A673 (cell line): ENCODE results near the gene NUCKS1. TPM values are rescaled to one million over a fixed set of nuclear protein-coding genes. Genes with fewer than 3 reads are reported as not detected.
"Not testable (repeated sequence)": the region's sequence is repeated elsewhere in the genome, so short reads cannot be mapped to it uniquely, and the experiment has no call there.

Experiments used
- BruUV-seq: library from RNA; stranded (reverse); fragments of 400-500 nt; replicated peaks from 2 replicates; lab custom pipeline; 2021; lab: Mats Ljungman, UMichigan
- CTCF ChIA-PET: fragments of 300-600 bp; sonication (Branson Sonifier 250); formaldehyde crosslinking; loops from one replicate; lab custom pipeline; 2022; ENCODE audit warnings: antibody characterized with exemption; lab: Charles Lee
- POLR2A ChIA-PET: fragments of 300-600 bp; sonication (Branson Sonifier 250); formaldehyde crosslinking; loops from one replicate; lab custom pipeline; 2022; ENCODE audit warnings: antibody characterized with exemption; ENCODE audit not compliant: low non-redundant PET; lab: Charles Lee
- DNase-seq: peaks from one replicate; pipeline ENCODE4 v3.0.0-alpha.2; 2015; ENCODE audit warnings: low spot score
- H3K27ac ChIP-seq: fragments of 200-600 bp; sonication (generic); 2 replicates; pipeline ENCODE4 v1.5.1; 2016; ENCODE audit warnings: mixed run types, low read depth, mild to moderate bottlenecking, mixed read lengths, antibody characterized with exemption, low read length; ENCODE audit not compliant: poor library complexity, severe bottlenecking
- H3K27me3 ChIP-seq: fragments of 200-600 bp; sonication (generic); replicated peaks from 2 replicates; pipeline ENCODE4 v1.6.1; 2017; ENCODE audit warnings: mixed run types, low read depth, mild to moderate bottlenecking, mixed read lengths, antibody characterized with exemption, low read length; ENCODE audit not compliant: insufficient read depth, poor library complexity
- H3K36me3 ChIP-seq: fragments of 200-600 bp; sonication (generic); 2 replicates; pipeline ENCODE4 v1.6.1; 2016; ENCODE audit warnings: mixed run types, mild to moderate bottlenecking, mixed read lengths, antibody characterized with exemption, low read length; ENCODE audit not compliant: insufficient read depth, poor library complexity, severe bottlenecking
- H3K4me1 ChIP-seq: fragments of 200-600 bp; sonication (generic); 2 replicates; pipeline ENCODE4 v1.6.1; 2017; ENCODE audit warnings: mixed run types, mild to moderate bottlenecking, mixed read lengths, antibody characterized with exemption, low read length; ENCODE audit not compliant: insufficient read depth, poor library complexity, severe bottlenecking
- H3K4me3 ChIP-seq: fragments of 200-600 bp; sonication (generic); 2 replicates; pipeline ENCODE4 v1.5.1; 2016; ENCODE audit warnings: low read depth, mixed run types, mild to moderate bottlenecking, mixed read lengths, low read length; ENCODE audit not compliant: poor library complexity, severe bottlenecking
- H3K9me3 ChIP-seq: fragments of 200-600 bp; sonication (generic); 2 replicates; pipeline ENCODE4 v1.6.1; 2016; ENCODE audit warnings: mixed run types, low read depth, mild to moderate bottlenecking, mixed read lengths, antibody characterized with exemption, low read length; ENCODE audit not compliant: poor library complexity, severe bottlenecking
- EZH2 ChIP-seq: fragments of 200-600 bp; sonication (generic); IDR thresholded peaks from 2 replicates; pipeline ENCODE4 v1.6.1; 2017; ENCODE audit warnings: borderline replicate concordance, low read depth, mild to moderate bottlenecking, mixed read lengths, antibody characterized with exemption, low read length; ENCODE audit not compliant: poor library complexity, severe bottlenecking
- intact Hi-C: fragments of 100-400 bp; cut with micrococcal nuclease; formaldehyde crosslinking; loops from one replicate; pipeline ENCODE4 v1.10.0; 2022; ENCODE audit not compliant: unreplicated experiment
- total RNA-seq: library from RNA; stranded (reverse); gene quantifications from 2 replicates; pipeline ENCODE4 v1.2.3, GENCODE V29; 2021
- TF ChIP-seq, protein P1 (sequence below): fragments of 300-800, 200-600 bp; sonication (generic); conservative IDR thresholded peaks from 2 replicates; pipeline ENCODE4 v1.5.1; 2017; ENCODE audit warnings: low read depth, mild to moderate bottlenecking, antibody characterized with exemption, low read length, moderate library complexity, mixed read lengths

NUCKS1 gene
- total RNA-seq, 1 experiment from 2014 or later: 437 TPM

DNA sequence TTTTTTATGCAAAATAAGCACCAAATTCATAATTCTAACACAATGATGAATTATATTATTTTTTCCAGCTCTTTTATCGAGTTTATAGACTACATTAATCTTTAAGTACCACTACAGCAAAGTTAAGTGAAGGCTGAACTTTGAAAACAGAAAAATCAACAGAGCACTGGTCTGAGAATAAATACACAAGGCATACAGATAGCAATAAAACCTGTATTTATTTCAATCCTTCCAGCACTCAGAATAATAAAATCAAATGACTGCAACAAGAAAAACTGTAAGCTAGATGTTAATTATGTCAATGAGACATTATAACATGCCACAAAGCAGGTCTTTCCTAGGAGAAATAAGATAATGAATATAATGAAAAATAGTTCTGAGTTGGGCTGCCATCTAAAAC lies 24.5 kb downstream of the NUCKS1 start:
- BruUV-seq: no TSS peak
- Histone ChIP-seq H3K9me3 (no peaks in the 10 kb centered on the region), H3K4me1 (no peaks in the 10 kb centered on the region), H3K27me3 (no peaks in the 10 kb centered on the region), H3K27ac (no peak overlapping the region), H3K4me3 (no peak overlapping the region), H3K36me3 (peaks cover 94% of the 10 kb centered on the region)
- no peak for DNase-seq
- intact Hi-C loops: no loop called here
- ChIA-PET POLR2A (no interaction called here), CTCF (no interaction called here)
- TF ChIP-seq EZH2: no peak

DNA sequence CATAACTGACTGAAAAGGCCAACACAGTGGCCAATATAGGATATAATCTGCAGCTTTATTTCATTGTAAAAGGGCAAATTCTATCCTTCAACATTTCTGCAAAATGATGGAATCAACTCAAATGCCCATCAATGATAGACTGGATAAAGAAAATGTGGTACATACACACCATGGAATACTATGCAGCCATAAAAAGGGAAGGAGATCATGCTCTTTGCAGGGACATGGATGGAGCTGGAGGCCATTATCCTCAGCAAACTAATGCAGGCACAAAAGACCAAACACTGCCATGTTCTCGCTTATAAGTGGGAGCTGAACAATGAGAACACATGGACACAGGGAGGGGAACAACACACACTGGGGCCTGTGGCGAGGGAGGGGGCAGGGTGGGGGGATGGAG lies 29.2 kb downstream of the NUCKS1 start:
- CTCF ChIA-PET, H3K9me3 ChIP-seq, H3K27ac ChIP-seq, H3K27me3 ChIP-seq, H3K4me3 ChIP-seq, H3K4me1 ChIP-seq, DNase-seq, BruUV-seq, intact Hi-C loops, POLR2A ChIA-PET: not testable (repeated sequence)
- H3K36me3 ChIP-seq: peaks cover 97% of the 10 kb centered on the region

GRCh38 chr1:205719762-205720161 lies 30.2 kb downstream of the NUCKS1 start:
- no peak for TF ChIP-seq EZH2
- TF ChIP-seq, protein P1, sequence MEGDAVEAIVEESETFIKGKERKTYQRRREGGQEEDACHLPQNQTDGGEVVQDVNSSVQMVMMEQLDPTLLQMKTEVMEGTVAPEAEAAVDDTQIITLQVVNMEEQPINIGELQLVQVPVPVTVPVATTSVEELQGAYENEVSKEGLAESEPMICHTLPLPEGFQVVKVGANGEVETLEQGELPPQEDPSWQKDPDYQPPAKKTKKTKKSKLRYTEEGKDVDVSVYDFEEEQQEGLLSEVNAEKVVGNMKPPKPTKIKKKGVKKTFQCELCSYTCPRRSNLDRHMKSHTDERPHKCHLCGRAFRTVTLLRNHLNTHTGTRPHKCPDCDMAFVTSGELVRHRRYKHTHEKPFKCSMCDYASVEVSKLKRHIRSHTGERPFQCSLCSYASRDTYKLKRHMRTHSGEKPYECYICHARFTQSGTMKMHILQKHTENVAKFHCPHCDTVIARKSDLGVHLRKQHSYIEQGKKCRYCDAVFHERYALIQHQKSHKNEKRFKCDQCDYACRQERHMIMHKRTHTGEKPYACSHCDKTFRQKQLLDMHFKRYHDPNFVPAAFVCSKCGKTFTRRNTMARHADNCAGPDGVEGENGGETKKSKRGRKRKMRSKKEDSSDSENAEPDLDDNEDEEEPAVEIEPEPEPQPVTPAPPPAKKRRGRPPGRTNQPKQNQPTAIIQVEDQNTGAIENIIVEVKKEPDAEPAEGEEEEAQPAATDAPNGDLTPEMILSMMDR: no peak
- BruUV-seq: no TSS peak
- CTCF ChIA-PET: no interaction called here
- POLR2A ChIA-PET: no interaction called here
- H3K36me3 ChIP-seq: peaks cover 97% of the 10 kb centered on the region
- H3K27me3 ChIP-seq: no peaks in the 10 kb centered on the region
- intact Hi-C loops: no loop called here
- H3K4me3 ChIP-seq: no peak overlapping the region
- H3K27ac ChIP-seq: no peak overlapping the region
- no peak for DNase-seq
- no peaks in the 10 kb centered on the region for H3K4me1 ChIP-seq
- no peaks in the 10 kb centered on the region for H3K9me3 ChIP-seq

- H3K4me3 ChIP-seq: no peak overlapping the region
- H3K27me3 ChIP-seq: no peaks in the 10 kb centered on the region
- no peak for TF ChIP-seq EZH2
- TF ChIP-seq, protein P1: no peak
- DNase-seq: no peak
- BruUV-seq: no TSS peak
- H3K27ac ChIP-seq: no peak overlapping the region
- intact Hi-C loops: no loop called here
- no peaks in the 10 kb centered on the region for H3K4me1 ChIP-seq
- POLR2A ChIA-PET: no interaction called here
- H3K36me3 ChIP-seq: peaks cover 95% of the 10 kb centered on the region
- CTCF ChIA-PET: no interaction called here
- H3K9me3 ChIP-seq: no peaks in the 10 kb centered on the region
Observed at GRCh38 chr1:205719015-205719414, 31.0 kb downstream of the NUCKS1 start.
